ENCODE data around the gene EAPP.
"Not testable (repeated sequence)": the region's sequence is repeated elsewhere in the genome, so short reads cannot be mapped to it uniquely, and the experiment has no call there.

GRCh38 chr14:34538096-34538495 lies 1.4 kb downstream of the EAPP start:
- TF ChIP-seq, protein P1, sequence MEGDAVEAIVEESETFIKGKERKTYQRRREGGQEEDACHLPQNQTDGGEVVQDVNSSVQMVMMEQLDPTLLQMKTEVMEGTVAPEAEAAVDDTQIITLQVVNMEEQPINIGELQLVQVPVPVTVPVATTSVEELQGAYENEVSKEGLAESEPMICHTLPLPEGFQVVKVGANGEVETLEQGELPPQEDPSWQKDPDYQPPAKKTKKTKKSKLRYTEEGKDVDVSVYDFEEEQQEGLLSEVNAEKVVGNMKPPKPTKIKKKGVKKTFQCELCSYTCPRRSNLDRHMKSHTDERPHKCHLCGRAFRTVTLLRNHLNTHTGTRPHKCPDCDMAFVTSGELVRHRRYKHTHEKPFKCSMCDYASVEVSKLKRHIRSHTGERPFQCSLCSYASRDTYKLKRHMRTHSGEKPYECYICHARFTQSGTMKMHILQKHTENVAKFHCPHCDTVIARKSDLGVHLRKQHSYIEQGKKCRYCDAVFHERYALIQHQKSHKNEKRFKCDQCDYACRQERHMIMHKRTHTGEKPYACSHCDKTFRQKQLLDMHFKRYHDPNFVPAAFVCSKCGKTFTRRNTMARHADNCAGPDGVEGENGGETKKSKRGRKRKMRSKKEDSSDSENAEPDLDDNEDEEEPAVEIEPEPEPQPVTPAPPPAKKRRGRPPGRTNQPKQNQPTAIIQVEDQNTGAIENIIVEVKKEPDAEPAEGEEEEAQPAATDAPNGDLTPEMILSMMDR (IDR thresholded peaks at IDR 0.05), result not testable (repeated sequence)
- not testable (repeated sequence) for TF ChIP-seq POLR2A (IDR thresholded peaks at IDR 0.05)
